ENCODE data around the gene CRISPLD2.
"Not testable (repeated sequence)": the region's sequence is repeated elsewhere in the genome, so short reads cannot be mapped to it uniquely, and the experiment has no call there.

Gene CRISPLD2

GRCh38 chr16:84931107-84931494 is 111.3 kb downstream of the CRISPLD2 start:
- DNase-seq (ENCODE audit: low read depth): no peak

GRCh38 chr16:84931506-84931905 is 111.7 kb downstream of the CRISPLD2 start:
- DNase-seq (ENCODE audit: low read depth): no peak

- DNase-seq (ENCODE audit: low read depth): no peak
These were observed 112.9 kb downstream of the CRISPLD2 start for GRCh38 chr16:84932681-84933080.

GRCh38 chr16:84933774-84934631 is 114.2 kb downstream of the CRISPLD2 start:
- peak; percentile 59 for DNase-seq (ENCODE audit: low read depth)

- no peak for DNase-seq (ENCODE audit: low read depth)
These were observed 117.6 kb downstream of the CRISPLD2 start for GRCh38 chr16:84937196-84938005.

- DNase-seq (ENCODE audit: low read depth): not testable (repeated sequence)
These were observed 118.8 kb downstream of the CRISPLD2 start for GRCh38 chr16:84938616-84939015.

- DNase-seq (ENCODE audit: low read depth): peak; percentile 71
These were observed 121.1 kb downstream of the CRISPLD2 start for GRCh38 chr16:84940670-84941551.

- peak; percentile 67 for DNase-seq (ENCODE audit: low read depth)
These were observed 122.1 kb downstream of the CRISPLD2 start for GRCh38 chr16:84941921-84942320.

GRCh38 chr16:84942786-84943185 is 123.0 kb downstream of the CRISPLD2 start:
- peak; percentile 21 for DNase-seq (ENCODE audit: low read depth)

GRCh38 chr16:84943620-84944019 is 123.8 kb downstream of the CRISPLD2 start:
- no peak for DNase-seq (ENCODE audit: low read depth)

GRCh38 chr16:84947022-84947421 is 127.2 kb downstream of the CRISPLD2 start:
- DNase-seq (ENCODE audit: low read depth): no peak

GRCh38 chr16:84947996-84948850 is 128.4 kb downstream of the CRISPLD2 start:
- no peak for DNase-seq (ENCODE audit: low read depth)

- no peak for DNase-seq (ENCODE audit: low read depth)
These were observed 129.2 kb downstream of the CRISPLD2 start for GRCh38 chr16:84948851-84949610.

- no peak for DNase-seq (ENCODE audit: low read depth)
These were observed 130.1 kb downstream of the CRISPLD2 start for GRCh38 chr16:84949772-84950436.

- DNase-seq (ENCODE audit: low read depth): no peak
These were observed 131.1 kb downstream of the CRISPLD2 start for GRCh38 chr16:84950906-84951305.

GRCh38 chr16:84952335-84953189 is 132.8 kb downstream of the CRISPLD2 start:
- peak; percentile 71 for DNase-seq (ENCODE audit: low read depth)

GRCh38 chr16:84953190-84953746 is 133.5 kb downstream of the CRISPLD2 start:
- DNase-seq (ENCODE audit: low read depth): no peak

- no peak for DNase-seq (ENCODE audit: low read depth)
These were observed 135.6 kb downstream of the CRISPLD2 start for GRCh38 chr16:84955427-84955826.
